ENCODE results near the gene TGM3. TPM values are rescaled to one million over a fixed set of nuclear protein-coding genes. Genes with fewer than 3 reads are reported as not detected.

Gene TGM3
- polyA plus RNA-seq, 1 donor: 0.43 TPM

DNA sequence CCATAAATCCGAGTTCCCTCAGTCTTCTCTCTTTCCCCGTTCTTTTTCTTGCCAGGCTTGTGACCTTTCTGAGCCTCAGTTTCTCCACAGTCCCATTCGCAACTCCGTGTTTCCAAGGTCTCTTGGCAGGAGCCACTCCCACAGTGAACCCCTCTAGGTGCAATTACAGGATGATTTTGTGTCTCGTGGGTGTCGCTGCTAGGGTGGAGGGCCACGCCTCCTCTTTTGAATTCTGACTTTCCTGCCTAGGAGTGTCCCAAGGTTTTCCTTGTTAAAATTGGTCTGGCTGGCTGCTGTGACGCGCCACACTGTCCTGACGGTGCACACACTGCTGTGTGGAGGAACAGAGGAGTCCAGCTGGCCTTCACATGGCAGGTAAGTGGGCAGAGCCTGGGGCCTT is 84.8 kb downstream of the TGM3 start, which contains the start of gene TGM6:
Gene TGM6 (plus strand): TSS at position 301 of the 400 bp plus-strand sequence. CDS start 68 bp downstream, at position 369.
- DNase-seq: no peak

- no peak for DNase-seq
Measured at GRCh38 chr20:2381303-2381702, 85.5 kb downstream of the TGM3 start.

DNA sequence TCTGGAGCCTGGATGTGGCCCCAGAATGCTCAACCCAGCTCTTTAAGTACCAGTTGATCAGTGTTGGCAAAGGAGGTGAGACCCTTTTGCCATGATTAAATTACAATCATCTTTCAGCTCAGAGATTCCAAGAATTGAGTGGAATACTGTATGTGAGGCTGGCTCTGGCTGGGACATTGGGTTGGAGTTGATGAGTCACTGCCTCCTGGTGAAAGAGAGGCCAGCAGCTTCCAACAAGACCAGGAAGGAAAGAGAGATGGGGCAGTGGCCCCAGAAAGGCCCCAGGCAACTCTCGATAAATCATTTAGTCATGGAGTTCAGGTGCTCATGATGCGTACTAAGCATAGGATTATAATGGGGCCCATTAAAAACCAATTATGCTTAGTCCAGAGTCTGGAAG is 87.0 kb downstream of the TGM3 start:
- DNase-seq: no peak

- no peak for DNase-seq
Measured at GRCh38 chr20:2385026-2385425, 89.2 kb downstream of the TGM3 start.

DNA sequence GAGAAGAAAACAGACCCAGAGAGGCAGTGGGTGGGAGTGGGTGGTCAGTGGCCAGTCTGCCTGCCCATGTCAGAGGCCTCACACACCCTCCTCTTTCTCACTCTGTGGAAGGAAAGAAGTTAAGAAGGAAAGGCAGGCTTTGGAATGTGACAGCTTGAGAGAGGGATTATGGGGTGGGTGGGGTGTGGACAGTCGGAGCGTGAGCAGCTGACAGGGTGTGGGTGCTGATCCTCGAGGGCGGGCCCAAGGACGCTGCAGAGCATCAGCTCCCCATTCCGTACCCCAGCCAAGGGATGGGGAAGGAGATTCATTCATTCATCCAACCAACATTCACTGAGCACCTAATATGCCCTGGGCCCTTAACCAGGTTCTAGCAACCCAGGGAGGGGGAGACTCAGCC is 89.7 kb downstream of the TGM3 start:
- DNase-seq: no peak

DNA sequence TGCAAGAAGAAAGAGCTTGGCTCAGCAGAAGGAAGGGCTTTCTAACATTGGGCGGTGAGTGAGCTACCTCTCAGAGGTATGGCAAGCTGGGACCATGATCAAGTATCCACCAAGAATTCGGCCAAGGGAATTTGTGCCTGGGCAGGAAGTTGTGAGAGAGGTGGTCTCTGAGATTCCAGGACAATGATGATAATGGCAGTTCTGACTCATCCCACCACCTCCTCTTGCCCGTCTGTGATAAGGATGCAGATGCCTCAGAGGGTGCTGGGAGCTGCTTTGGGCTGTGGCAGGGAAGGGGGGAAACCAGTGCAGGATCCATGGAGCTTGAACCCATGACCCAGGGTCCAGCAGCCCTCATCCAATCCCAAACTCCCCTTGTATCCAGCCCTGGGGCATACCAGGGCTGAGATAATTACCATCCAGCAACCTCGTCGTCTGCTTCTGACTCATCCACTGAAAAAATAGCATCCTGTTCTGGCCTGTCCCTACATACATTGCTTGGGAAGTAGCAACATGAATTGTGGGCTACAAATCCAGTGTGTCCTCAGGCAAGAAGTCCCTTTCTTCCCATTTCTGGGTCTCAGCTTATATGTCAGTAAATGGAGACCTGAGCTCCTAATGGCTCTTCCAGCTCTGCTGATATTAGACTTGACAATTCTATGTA is 90.8 kb downstream of the TGM3 start:
- no peak for DNase-seq

GRCh38 chr20:2387180-2387577 is 91.4 kb downstream of the TGM3 start:
- no peak for DNase-seq

GRCh38 chr20:2387580-2387979 is 91.8 kb downstream of the TGM3 start:
- no peak for DNase-seq

Other genes starting within 250 kb of the TGM3 start
- 19.3 TPM for gene STK35, start 194.2 kb upstream of the TGM3 start, polyA plus RNA-seq (ENCODE audit: insufficient read length)
- gene TGM6, start 84.9 kb downstream of the TGM3 start, polyA plus RNA-seq (ENCODE audit: insufficient read length): not detected
- gene SNRPB, start 174.8 kb downstream of the TGM3 start, polyA plus RNA-seq (ENCODE audit: insufficient read length): 125 TPM
- gene ZNF343, start 212.9 kb downstream of the TGM3 start, polyA plus RNA-seq (ENCODE audit: insufficient read length): 19.6 TPM
- 0.50 TPM for gene TMC2, start 240.6 kb downstream of the TGM3 start, polyA plus RNA-seq (ENCODE audit: insufficient read length)

Data from left kidney (tissue), 2 donors.